GM10847 (cell line): Measurements from ENCODE around the gene PFDN5.
A peak's percentile ranks its signal among the peaks of the same experiment; 100 is the strongest.

Experiments used
- POLR2A ChIP-seq: IDR thresholded peaks from 2 replicates; pipeline ENCODE4 v1.6.1; 2011; ENCODE audit not compliant: insufficient read length; ENCODE audit errors: extremely low read depth

PFDN5 gene

GRCh38 chr12:53302903-53303302 lies 7.6 kb downstream of the PFDN5 start:
- no peak for TF ChIP-seq POLR2A

GRCh38 chr12:53306826-53307225 lies 11.5 kb downstream of the PFDN5 start:
- no peak for TF ChIP-seq POLR2A

- no peak for TF ChIP-seq POLR2A
Measured at GRCh38 chr12:53308276-53308675, 12.9 kb downstream of the PFDN5 start.

- TF ChIP-seq POLR2A = no peak
Measured at GRCh38 chr12:53313996-53314395, 18.7 kb downstream of the PFDN5 start.

- no peak for TF ChIP-seq POLR2A
Measured at GRCh38 chr12:53320352-53321195, 25.2 kb downstream of the PFDN5 start.

- no peak for TF ChIP-seq POLR2A
Measured at GRCh38 chr12:53324113-53324778, 28.9 kb downstream of the PFDN5 start.

- TF ChIP-seq POLR2A = peak; percentile 57
Measured at GRCh38 chr12:53324779-53325510, 29.6 kb downstream of the PFDN5 start.

GRCh38 chr12:53325511-53326061 lies 30.2 kb downstream of the PFDN5 start:
- no peak for TF ChIP-seq POLR2A

GRCh38 chr12:53326460-53327185 lies 31.3 kb downstream of the PFDN5 start:
- TF ChIP-seq POLR2A = no peak

- TF ChIP-seq POLR2A = no peak
Measured at GRCh38 chr12:53327435-53328042, 32.2 kb downstream of the PFDN5 start.

GRCh38 chr12:53328043-53328435 lies 32.7 kb downstream of the PFDN5 start:
- TF ChIP-seq POLR2A = no peak

GRCh38 chr12:53330671-53331070 lies 35.3 kb downstream of the PFDN5 start:
- no peak for TF ChIP-seq POLR2A

- TF ChIP-seq POLR2A = no peak
Measured at GRCh38 chr12:53332744-53333143, 37.4 kb downstream of the PFDN5 start.

GRCh38 chr12:53333289-53333688 lies 37.9 kb downstream of the PFDN5 start:
- TF ChIP-seq POLR2A = no peak
